ENCODE measurements around the gene PROCA1. TPM values are rescaled to one million over a fixed set of nuclear protein-coding genes. Genes with fewer than 3 reads are reported as not detected.
A peak's percentile ranks its signal among the peaks of the same experiment; 100 is the strongest.

PROCA1 gene
- total and polyA plus RNA-seq, 9 of the 15 experiments (the other 6 are each of a cell fraction or from before 2014, with no cell fraction given) = 0.78 to 16.2 (median 5.6) TPM

GRCh38 chr17:28710861-28711722 lies 596 bp downstream of the PROCA1 start (continued):
- TF ChIP-seq MGA (IDR thresholded peaks at IDR 0.05) (peak; percentile 99), AFF1 (IDR thresholded peaks at IDR 0.05; ENCODE audit: low read depth in 1 of 2, partially characterized antibody in 2 of 2) (no peak), HNRNPLL (IDR thresholded peaks at IDR 0.05; ENCODE audit: low read depth, low read length, poor library complexity, severe bottlenecking) (no peak), RAD51 (IDR thresholded peaks at IDR 0.05; ENCODE audit: borderline replicate concordance, low read depth) (no peak), JUND (IDR thresholded peaks at IDR 0.05; ENCODE audit: borderline replicate concordance, low read depth, low read length) (0 out of 2 replicates have a peak, but pooled peaks have one; percentile 1), JUND (tag; IDR thresholded peaks at IDR 0.05; ENCODE audit: borderline replicate concordance, low read depth, low read length) (no peak), ZBTB34 (CRISPR knock-in tag; IDR thresholded peaks at IDR 0.05) (no peak)
